ENCODE measurements around the gene STARD9.
"Not testable (repeated sequence)": the region's sequence is repeated elsewhere in the genome, so short reads cannot be mapped to it uniquely, and the experiment has no call there.

STARD9 gene

GRCh38 chr15:42628761-42629160 is 53.4 kb downstream of the STARD9 start:
- Histone ChIP-seq H3K36me3 (ENCODE audit: insufficient read depth, low read length) (no peaks in the 10 kb centered on the region), H3K9me3 (ENCODE audit: control insufficient read depth, insufficient read depth, low read length) (no peaks in the 10 kb centered on the region)

GRCh38 chr15:42632105-42632675 is 56.8 kb downstream of the STARD9 start:
- no peaks in the 10 kb centered on the region for H3K9me3 ChIP-seq (ENCODE audit: control insufficient read depth, insufficient read depth, low read length)
- no peaks in the 10 kb centered on the region for H3K36me3 ChIP-seq (ENCODE audit: insufficient read depth, low read length)
- no peaks in the 10 kb centered on the region for H3K4me1 ChIP-seq (ENCODE audit: insufficient read depth, low read length)
- H3K9ac ChIP-seq (ENCODE audit: low read depth, low read length): no peak overlapping the region

More at GRCh38 chr15:42628761-42629160, 53.4 kb downstream of the STARD9 start:
- H3K9ac ChIP-seq (ENCODE audit: low read depth, low read length): no peak overlapping the region
- H3K4me1 ChIP-seq (ENCODE audit: insufficient read depth, low read length): no peaks in the 10 kb centered on the region

- H3K4me1 ChIP-seq (ENCODE audit: insufficient read depth, low read length): no peaks in the 10 kb centered on the region
- H3K9me3 ChIP-seq (ENCODE audit: control insufficient read depth, insufficient read depth, low read length): no peaks in the 10 kb centered on the region
- H3K9ac ChIP-seq (ENCODE audit: low read depth, low read length): no peak overlapping the region
- no peaks in the 10 kb centered on the region for H3K36me3 ChIP-seq (ENCODE audit: insufficient read depth, low read length)
These were observed 64.7 kb downstream of the STARD9 start for GRCh38 chr15:42640109-42640508.

GRCh38 chr15:42650208-42651066 is 75.0 kb downstream of the STARD9 start:
- H3K9me3 ChIP-seq (ENCODE audit: control insufficient read depth, insufficient read depth, low read length): no peaks in the 10 kb centered on the region
- no peak overlapping the region for H3K9ac ChIP-seq (ENCODE audit: low read depth, low read length)
- H3K4me1 ChIP-seq (ENCODE audit: insufficient read depth, low read length): no peaks in the 10 kb centered on the region
- no peaks in the 10 kb centered on the region for H3K36me3 ChIP-seq (ENCODE audit: insufficient read depth, low read length)

- no peak overlapping the region for H3K9ac ChIP-seq (ENCODE audit: low read depth, low read length)
- H3K4me1 ChIP-seq (ENCODE audit: insufficient read depth, low read length): no peaks in the 10 kb centered on the region
- H3K9me3 ChIP-seq (ENCODE audit: control insufficient read depth, insufficient read depth, low read length): no peaks in the 10 kb centered on the region
- H3K36me3 ChIP-seq (ENCODE audit: insufficient read depth, low read length): no peaks in the 10 kb centered on the region; the same call in 1 of the 2 replicates
These were observed 90.4 kb downstream of the STARD9 start for GRCh38 chr15:42665827-42666226.

- Histone ChIP-seq H3K9ac (ENCODE audit: low read depth, low read length) (no peak overlapping the region), H3K4me1 (ENCODE audit: insufficient read depth, low read length) (0 out of 2 replicates have a peak, but pooled peaks cover 6% of the 10 kb centered on the region), H3K36me3 (ENCODE audit: insufficient read depth, low read length) (no peaks in the 10 kb centered on the region; the same call in 1 of the 2 replicates), H3K9me3 (ENCODE audit: control insufficient read depth, insufficient read depth, low read length) (no peaks in the 10 kb centered on the region)
These were observed 92.4 kb downstream of the STARD9 start for GRCh38 chr15:42667855-42668254.

GRCh38 chr15:42670451-42670850 is 95.0 kb downstream of the STARD9 start:
- Histone ChIP-seq H3K9me3 (ENCODE audit: control insufficient read depth, insufficient read depth, low read length) (no peaks in the 10 kb centered on the region), H3K4me1 (ENCODE audit: insufficient read depth, low read length) (0 out of 2 replicates have a peak, but pooled peaks cover 6% of the 10 kb centered on the region), H3K36me3 (ENCODE audit: insufficient read depth, low read length) (no peaks in the 10 kb centered on the region), H3K9ac (ENCODE audit: low read depth, low read length) (no peak overlapping the region)

- Histone ChIP-seq H3K36me3 (ENCODE audit: insufficient read depth, low read length) (no peaks in the 10 kb centered on the region), H3K4me1 (ENCODE audit: insufficient read depth, low read length) (0 out of 2 replicates have a peak, but pooled peaks cover 6% of the 10 kb centered on the region), H3K9ac (ENCODE audit: low read depth, low read length) (no peak overlapping the region), H3K9me3 (ENCODE audit: control insufficient read depth, insufficient read depth, low read length) (no peaks in the 10 kb centered on the region)
These were observed 97.0 kb downstream of the STARD9 start for GRCh38 chr15:42672444-42672843.

- H3K9ac ChIP-seq (ENCODE audit: low read depth, low read length): no peak overlapping the region
- H3K4me1 ChIP-seq (ENCODE audit: insufficient read depth, low read length): 0 out of 2 replicates have a peak, but pooled peaks cover 6% of the 10 kb centered on the region
- H3K36me3 ChIP-seq (ENCODE audit: insufficient read depth, low read length): no peaks in the 10 kb centered on the region
- no peaks in the 10 kb centered on the region for H3K9me3 ChIP-seq (ENCODE audit: control insufficient read depth, insufficient read depth, low read length)
These were observed 99.1 kb downstream of the STARD9 start for GRCh38 chr15:42674472-42674871.

GRCh38 chr15:42675021-42675420 is 99.6 kb downstream of the STARD9 start:
- Histone ChIP-seq H3K4me1 (ENCODE audit: insufficient read depth, low read length) (0 out of 2 replicates have a peak, but pooled peaks cover 6% of the 10 kb centered on the region), H3K36me3 (ENCODE audit: insufficient read depth, low read length) (no peaks in the 10 kb centered on the region), H3K9me3 (ENCODE audit: control insufficient read depth, insufficient read depth, low read length) (no peaks in the 10 kb centered on the region), H3K9ac (ENCODE audit: low read depth, low read length) (no peak overlapping the region)

GRCh38 chr15:42679285-42680141 is 104.1 kb downstream of the STARD9 start:
- 0 out of 2 replicates have a peak, but pooled peaks cover 3% of the 10 kb centered on the region for H3K36me3 ChIP-seq (ENCODE audit: insufficient read depth, low read length)
- H3K9ac ChIP-seq (ENCODE audit: low read depth, low read length): no peak overlapping the region
- no peaks in the 10 kb centered on the region for H3K4me1 ChIP-seq (ENCODE audit: insufficient read depth, low read length)
- no peaks in the 10 kb centered on the region for H3K9me3 ChIP-seq (ENCODE audit: control insufficient read depth, insufficient read depth, low read length)

- not testable (repeated sequence) for H3K9ac ChIP-seq (ENCODE audit: low read depth, low read length); H3K4me1 ChIP-seq (ENCODE audit: insufficient read depth, low read length); H3K9me3 ChIP-seq (ENCODE audit: control insufficient read depth, insufficient read depth, low read length); H3K36me3 ChIP-seq (ENCODE audit: insufficient read depth, low read length)
These were observed 104.7 kb downstream of the STARD9 start for GRCh38 chr15:42680142-42680482.

- Histone ChIP-seq H3K36me3 (ENCODE audit: insufficient read depth, low read length) (0 out of 2 replicates have a peak, but pooled peaks cover 3% of the 10 kb centered on the region), H3K9me3 (ENCODE audit: control insufficient read depth, insufficient read depth, low read length) (no peaks in the 10 kb centered on the region), H3K9ac (ENCODE audit: low read depth, low read length) (no peak overlapping the region), H3K4me1 (ENCODE audit: insufficient read depth, low read length) (no peaks in the 10 kb centered on the region)
These were observed 105.7 kb downstream of the STARD9 start for GRCh38 chr15:42681119-42681518.

- Histone ChIP-seq H3K9ac (ENCODE audit: low read depth, low read length) (no peak overlapping the region), H3K4me1 (ENCODE audit: insufficient read depth, low read length) (no peaks in the 10 kb centered on the region), H3K9me3 (ENCODE audit: control insufficient read depth, insufficient read depth, low read length) (no peaks in the 10 kb centered on the region), H3K36me3 (ENCODE audit: insufficient read depth, low read length) (peaks cover 9% of the 10 kb centered on the region; the same call in 1 of the 2 replicates)
These were observed 110.9 kb downstream of the STARD9 start for GRCh38 chr15:42686281-42686680.
